HG03571 (cell line): ENCODE measurements around the gene OLAH.
"Not testable (repeated sequence)": the region's sequence is repeated elsewhere in the genome, so short reads cannot be mapped to it uniquely, and the experiment has no call there.

Experiments
- ATAC-seq: cut with Tn5 transposase; IDR thresholded peaks from one replicate; pipeline ENCODE4 v1.9.1; 2021; ENCODE audit not compliant: unreplicated experiment

The OLAH gene

DNA sequence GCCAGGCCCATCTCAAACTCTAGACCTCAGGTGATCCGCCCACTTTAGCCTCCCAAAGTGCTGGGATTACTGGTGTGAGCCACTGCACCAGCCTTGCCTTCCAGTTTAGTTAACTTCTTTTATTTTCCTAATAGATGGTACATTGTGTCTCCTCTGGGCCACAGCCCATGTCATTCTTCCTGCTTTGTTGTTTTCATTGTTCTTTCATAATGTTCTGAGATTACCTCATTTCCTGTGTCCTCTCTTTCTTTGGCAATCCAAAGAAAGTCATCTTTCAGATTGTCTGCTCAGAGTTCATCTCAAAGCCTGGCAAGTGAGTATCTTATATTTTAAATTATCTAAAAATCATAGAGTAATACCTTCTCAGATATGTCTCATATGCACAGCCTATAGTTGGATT is at the start of gene OLAH:
OLAH (plus strand) TSS at position 270 of the 400 bp plus-strand sequence. CDS start 3,346 bp downstream, outside the sequence.
- ATAC-seq: no peak

DNA sequence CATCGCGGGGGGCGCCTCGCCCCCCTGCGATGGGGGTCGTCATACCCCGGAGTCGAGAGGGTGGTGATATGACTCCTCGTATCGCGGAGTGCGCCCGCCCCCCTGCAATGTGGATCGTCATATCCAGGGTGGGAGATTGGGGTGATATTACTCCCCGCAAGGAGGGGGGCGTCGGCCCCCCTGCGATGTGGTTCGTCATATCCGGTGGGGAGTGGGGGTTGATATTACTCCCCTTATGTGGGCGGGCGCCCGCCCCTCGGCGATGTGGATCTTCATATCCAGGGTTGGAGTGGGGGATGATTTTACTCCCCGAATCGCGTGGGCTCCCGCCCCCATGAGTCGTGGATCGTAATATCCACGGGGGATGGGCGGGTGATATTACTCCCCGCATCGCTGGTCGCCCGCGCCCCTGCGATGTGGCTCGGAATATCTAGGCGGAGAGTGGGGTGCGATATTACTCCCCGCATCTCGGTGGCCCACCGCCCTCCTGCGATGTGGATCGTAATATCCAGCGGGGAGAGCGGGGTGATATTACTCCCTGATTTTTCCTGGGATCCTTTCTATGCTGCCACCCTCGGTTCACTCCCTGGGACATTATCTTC is 47.7 kb upstream of the OLAH start:
- no peak for ATAC-seq

DNA sequence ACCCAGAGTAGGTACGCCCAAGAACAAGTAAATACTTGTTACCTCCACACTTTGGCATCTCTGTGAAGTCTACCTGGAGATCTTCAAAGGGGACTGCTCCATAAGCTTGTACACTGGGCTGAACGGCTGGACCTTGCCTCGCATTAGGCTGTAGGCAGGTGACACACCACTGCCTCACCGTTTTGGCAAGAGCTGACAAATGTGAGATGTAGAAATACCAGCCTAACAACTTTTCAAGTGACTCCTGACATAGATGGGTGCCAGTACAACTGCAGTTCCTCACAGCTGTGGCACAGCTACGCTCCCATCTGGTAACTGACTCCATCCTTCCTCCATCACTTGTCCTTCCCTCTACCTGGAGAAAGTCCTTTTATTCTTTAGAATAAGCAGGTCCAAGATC is 30.2 kb upstream of the OLAH start:
- ATAC-seq: not testable (repeated sequence)

DNA sequence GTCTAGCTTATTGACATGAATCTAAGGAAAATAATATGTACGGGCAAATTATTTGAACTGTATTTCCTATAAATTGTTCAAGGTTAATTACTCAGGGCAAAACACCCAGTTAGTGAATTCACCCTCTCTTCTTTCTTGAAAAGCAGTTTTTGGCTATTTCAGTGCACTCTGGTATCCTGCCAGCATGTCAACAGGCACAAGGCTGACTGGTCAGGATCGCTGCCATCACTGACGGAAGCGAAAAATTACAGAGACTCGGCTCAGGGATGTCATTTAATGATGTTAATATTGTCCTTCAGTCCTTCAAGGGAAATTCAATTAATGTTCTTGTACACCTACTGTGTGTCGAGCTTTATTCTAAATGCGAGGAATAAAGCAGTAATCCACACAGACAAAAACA is 28.3 kb upstream of the OLAH start:
- no peak for ATAC-seq

DNA sequence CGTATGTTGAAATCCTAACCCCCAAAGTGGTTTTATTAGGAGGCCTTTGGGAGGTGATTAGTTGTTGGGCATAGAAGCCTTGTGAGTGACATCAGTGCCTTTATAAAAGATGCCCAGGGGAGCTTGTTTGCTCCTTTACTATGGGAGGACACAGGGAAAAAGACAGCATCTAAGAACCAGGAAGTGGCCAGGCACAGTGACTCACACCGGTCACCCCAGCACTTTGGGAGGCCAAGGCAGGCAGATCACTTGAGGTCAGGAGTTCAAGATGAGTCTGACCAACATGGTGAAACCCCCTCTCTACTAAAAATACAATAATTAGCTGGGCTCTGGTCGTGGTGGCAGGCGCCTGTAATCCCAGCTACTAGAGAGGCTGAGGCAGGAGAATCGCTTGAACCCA is 22.8 kb upstream of the OLAH start:
- not testable (repeated sequence) for ATAC-seq

DNA sequence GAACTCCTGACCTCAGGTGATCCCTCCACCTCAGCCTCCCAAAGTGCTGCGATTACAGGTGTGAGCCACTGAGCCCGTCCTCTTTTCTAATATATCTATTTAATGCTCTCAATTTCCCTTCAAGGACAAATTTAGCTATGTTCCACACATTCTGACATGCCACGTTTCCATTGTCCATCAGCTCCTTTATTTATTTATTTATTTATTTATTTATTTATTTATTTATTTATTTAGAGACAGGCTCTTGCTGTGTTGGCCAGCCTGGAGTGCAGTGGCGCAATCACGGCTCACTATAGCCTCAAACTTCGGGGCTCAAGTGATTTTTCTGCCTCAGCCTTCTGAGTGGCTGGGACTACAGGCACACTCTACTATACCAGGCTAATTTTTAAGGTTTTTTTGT is 20.7 kb upstream of the OLAH start:
- ATAC-seq: not testable (repeated sequence)

DNA sequence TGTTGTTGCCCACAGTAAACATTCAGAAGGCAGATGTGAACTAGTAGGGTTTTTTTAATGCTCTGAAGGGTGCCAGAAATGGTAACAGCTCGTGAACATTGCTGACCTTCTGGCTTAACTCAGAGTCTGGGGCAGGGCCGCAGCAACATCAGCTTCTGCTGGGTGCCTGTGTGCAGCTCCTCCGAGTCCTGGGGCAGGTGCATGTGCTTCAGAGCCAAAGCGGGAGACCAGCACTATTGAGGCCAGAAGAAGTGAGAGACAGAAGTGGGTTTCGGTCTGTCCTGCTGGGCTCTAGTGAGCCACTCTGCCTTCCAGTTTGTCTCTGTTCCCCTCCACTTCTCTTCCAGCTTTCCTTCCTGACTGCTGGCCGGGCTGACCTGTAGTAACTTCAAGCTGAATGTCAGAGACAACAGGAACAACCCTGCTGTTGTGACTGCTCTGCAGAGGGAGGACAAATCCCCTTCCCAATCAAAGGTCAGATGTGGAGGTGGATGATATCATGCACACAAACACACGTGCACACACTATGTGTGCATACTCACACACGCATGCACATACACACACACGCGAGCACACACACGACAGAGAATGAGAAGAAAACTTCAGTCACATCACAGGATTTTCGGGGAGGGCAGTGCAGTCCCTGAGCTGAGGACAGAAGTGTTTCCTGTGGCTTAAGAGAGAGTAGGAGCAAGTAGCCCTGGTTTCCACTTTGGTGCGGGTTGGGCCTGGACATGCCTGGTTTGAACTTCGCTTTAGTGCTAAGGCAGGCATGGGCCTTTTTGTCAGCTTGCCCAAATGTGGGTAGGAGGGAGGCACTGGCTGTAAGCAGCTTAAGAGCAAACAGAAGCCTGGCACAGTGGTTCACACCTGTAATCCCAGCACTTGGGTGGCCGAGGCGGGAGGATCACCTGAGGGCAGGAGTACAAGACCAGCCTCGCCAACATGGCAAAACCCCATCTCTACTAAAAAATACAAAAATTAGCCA is 19.4 kb upstream of the OLAH start:
- ATAC-seq: not testable (repeated sequence)

DNA sequence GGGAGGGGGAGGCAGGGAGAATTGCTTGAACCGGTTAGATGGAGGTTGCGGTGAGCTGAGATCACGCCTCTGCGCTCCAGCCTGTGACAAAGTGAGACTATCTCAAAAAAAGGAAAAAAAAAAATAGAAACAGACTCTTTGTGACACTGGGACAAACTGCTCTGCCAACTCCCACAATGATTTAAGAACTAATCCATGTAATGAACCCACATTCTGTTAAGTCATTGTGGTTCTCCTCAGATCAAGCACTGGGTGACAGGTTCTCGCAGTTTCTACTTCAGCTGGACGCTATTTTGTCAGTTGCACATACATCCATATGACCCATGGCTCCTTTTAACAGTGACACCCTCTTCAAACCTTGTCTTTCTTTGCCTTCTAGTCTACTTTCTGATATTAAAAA is 18.7 kb upstream of the OLAH start:
- ATAC-seq: not testable (repeated sequence)

DNA sequence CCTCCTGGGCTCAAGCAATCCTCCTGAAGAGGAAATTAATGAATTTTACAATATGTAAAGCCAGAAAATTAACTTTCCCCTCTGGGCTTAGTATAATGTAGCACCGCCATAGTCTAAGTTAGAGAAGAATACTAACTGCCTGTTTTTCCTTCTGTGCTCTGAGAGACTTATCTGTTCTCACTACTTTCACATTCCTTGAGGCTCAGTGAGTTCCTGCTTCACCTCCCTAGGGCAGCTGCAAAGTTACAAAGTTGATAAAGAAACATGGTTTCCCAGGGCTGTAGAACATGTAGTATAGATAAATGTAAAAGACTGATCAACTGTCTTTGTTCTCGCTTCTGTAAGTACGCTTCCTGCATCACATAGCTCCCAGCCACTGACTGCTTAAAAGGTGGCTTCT is 16.0 kb upstream of the OLAH start:
- no peak for ATAC-seq

DNA sequence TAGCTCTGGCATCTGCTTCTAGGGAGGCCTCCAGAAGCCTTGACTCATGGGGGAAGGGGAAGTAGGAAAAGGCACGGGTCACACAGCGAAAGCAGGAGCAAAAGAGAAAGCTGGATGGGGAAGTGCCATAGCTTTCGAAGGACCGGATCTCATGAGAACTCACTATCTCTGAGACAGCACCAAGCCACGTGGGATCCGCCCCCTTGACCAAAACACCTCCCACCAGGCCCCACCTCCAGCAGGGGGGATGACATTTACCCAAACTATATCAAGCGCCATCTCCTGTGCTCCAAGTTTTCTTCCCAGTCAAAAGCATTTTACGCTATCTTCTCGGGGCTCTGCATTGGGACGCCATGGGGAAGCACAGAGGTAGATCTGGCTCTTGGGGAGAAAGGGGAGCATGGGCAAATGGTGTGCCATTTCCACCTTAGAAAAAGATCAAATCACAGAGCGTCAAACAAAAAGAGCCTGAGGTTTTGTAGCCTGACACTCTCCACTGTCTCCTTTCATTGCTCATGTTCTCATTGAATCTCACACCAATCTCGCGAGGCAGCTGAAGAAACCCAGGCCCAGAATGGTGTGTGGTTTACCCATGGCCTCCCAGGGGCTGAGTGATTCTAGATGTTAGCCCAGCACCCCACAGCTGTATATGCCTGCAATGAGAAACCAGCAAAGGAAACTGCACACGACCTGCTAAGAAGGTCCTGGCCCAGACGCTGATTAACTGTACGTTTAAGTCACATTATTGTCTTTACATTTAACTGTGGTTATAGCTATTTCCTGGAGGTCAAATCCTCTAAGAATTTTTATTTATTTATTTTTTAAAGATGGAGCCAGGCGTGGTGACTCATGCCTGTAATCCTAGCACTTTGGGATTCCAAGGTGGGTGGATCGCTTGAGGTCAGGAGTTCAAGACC is 8.1 kb upstream of the OLAH start:
- no peak for ATAC-seq

DNA sequence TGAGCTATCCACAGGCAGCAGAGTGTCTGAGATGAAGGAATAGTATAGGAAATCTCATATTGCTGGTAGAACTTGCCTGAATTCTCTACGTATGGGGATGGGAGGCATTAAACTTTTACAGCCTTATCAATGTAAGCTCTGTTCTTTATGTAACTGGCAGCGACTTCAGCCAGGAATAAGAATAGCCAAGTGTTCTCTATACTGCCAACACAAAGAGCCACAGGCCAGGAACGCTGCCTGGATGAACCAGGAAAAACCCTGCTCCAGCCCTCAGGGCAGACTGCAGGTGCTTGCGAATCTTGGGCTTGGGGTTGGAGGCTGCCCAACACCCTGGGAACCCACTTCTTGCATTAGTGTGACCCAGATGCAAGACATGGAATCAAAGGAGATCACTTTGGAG is 6.1 kb upstream of the OLAH start:
- no peak for ATAC-seq

DNA sequence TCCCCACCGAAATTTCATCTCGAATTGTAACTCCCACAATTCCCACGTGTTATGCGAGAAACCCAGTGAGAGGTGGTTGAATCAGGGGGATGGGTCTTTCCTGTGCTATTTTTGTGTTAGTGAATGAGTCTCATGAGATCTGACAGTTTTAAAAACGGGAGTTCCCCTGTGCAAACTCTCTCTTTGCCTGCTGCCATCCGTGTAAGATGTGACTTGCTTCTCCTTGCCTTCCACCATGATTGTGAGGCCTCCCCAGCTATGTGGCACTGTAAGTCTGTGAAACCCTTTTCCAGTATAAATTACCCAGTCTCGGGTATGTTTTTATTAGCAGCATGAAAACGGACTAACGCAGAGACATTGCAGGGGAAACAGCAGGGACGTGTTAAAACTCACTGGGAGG is 5.3 kb upstream of the OLAH start:
- ATAC-seq: no peak

DNA sequence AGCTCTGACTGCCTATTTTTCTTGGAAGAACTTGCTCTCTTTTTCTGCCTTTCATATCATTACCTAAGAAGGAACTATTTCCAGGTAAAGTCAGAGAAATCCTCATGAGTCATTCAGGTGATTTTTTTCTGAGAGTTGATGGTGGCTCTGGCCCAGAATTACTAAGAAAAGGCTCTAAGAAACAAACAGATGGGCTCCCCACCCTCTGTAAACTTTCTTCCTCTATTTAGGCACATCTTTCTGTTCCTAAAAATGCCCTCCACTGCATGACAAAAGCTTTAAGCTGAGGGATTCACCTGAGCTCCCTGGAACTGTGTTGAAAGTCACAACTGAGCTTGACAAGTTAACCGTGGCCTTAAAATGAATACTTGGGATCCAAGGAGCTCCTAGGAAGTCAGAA is 1.6 kb downstream of the OLAH start:
- ATAC-seq: no peak

DNA sequence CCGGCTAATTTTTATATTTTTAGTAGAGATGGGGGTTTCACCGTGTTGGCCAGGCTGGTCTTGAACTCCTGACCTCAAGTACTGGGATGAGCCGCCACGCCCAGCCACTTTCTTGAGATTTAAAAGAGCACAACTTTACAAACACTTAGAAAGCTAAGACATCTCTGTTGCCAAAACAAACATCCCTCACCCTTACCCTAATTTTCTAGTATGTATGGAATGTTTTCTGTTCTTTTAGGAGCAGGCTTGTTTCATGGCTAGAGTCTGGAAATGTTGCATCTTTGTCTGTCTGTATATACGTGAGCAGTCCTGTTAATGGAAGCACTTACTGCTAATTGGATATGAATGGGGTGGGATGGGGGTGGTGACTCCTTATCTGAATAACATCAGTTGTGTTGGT is 2.9 kb downstream of the OLAH start:
- ATAC-seq: no peak

DNA sequence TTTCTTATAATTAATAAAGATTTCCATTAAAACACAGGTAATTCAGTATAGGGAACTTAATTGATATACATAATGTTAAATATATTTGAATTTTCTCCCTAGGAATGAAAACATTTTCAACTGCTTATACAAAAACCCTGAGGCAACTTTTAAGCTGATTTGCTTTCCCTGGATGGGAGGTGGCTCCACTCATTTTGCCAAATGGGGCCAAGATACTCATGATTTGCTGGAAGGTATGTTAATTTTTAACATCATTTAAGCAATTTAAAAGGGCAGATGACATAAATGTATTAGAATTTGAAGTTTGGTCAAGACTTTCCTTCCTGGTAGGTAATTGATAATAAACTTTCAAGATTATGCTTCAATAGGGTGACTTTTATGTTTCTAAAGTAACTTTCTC is 5.8 kb downstream of the OLAH start:
- ATAC-seq: no peak

DNA sequence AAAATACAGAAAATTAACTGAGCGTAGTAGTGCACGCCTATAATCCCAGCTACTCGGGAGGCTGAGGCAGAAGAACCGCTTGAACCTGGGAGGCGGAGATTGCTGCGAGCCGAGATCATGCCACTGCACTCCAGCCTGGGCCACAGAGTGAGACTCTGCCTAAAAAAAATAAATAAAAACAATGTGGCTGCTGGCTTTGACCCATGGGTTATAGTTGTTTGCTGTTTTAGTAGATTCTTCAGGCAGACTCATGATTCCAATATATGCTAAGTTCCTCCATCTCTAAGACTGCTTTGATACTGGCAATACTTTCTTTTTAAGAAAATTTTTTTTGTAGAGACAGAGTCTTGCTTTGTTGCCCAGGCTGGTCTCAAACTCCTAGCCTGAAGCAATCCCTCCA is 8.4 kb downstream of the OLAH start:
- no peak for ATAC-seq

DNA sequence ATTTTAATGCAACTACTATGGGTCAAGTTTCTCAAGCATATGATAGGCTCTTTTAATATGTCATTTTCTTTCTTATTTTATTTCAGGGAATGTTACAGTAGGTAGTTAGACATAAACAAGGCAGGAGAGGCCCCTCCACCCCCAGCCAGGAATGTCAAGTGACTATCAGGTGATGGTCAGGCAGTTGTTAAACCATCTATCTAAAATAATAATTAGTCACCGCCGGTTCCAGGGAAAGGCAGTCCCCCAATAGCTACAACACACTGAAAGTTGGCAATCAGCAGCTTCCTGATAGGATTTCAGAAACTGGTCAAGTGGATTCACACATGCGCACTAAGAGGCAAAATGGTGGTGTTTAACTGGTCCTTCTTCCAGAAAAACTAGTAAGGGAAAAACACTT is 9.3 kb downstream of the OLAH start:
- no peak for ATAC-seq

DNA sequence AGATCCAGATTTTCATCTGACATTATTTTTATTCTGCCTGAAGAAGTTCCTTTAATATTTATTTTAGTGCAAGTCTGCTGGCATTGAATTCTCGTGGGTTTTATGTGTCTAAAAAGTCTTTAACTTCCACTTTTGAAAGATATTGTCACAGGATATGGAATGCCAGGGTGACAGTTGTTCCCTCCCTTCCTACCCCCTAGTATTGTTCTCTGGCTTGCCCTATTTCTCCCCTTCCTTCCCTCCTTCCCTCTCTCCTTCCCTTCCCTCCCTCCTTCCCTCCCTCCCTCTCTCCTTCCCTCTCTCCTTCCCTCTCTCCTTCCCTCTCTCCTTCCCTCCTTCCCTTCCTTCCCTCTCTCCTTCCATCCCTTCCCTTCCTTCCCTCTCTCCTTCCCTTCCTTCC is 14.9 kb downstream of the OLAH start:
- ATAC-seq: no peak

DNA sequence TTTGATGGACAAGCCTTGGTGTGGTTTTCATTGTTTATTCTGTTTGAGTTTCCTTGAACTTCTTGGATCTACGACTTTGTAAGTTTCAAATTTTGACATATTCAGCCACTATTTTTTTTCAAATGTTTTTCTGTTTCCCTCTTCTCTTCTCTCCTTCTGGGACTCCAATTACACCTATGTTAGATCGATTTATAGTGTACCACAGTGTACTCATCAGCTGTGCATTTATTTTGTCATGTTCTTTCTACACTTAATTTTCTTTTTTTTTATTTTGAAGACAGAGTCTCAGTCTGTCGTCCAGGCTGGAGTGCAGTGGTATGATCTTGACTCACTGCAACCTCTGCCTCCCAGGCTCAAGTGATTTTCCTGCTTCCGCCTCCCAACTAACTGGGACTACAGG is 16.2 kb downstream of the OLAH start:
- ATAC-seq: no peak

DNA sequence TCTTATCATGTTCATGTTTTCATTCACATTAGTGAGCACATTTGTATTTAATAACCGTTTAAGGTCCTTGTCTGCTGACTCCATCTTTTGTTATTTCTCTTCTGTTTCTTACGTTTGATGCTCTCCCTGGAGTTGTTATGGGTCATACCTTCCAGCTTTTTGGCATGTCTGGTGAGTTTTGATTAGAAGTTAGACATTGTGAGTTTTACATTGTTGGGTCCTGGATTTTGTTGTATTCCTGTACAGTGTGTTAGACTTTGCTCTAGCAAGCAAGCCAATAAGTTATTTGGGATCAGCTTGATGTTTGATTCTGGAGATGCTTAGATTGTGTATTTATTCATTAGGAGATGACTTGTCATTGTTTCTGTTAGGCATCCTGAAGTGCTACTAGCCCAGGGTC is 16.9 kb downstream of the OLAH start:
- no peak for ATAC-seq

DNA sequence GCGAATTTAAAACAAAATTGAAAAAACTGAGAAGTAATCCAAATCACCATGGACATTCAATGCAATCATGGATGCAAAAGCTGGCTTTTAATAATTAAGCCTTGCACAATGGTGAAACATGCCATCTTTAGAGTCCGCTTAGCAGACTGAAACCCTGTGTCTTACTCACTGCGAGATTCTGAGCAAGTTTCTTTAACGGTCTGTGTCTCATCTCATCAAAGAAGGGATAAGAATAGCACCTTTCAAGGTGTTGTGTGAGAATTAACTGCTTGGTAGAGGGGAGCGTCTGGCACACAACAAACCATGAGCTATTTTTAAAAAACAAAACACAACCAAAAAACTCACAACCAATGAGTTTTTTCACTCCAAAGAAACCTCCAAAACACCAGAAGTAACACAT is 23.4 kb downstream of the OLAH start:
- ATAC-seq: no peak
